Ovary (tissue), 3 donors: ENCODE measurements around the gene ACOT2.
"Not testable (repeated sequence)": the region's sequence is repeated elsewhere in the genome, so short reads cannot be mapped to it uniquely, and the experiment has no call there.

Experiments used
- EP300 ChIP-seq: sonication (generic); formaldehyde crosslinking; IDR thresholded peaks from one replicate; pipeline ENCODE4 v1.6.1; 2017; ENCODE audit warnings: antibody characterized with exemption
- POLR2A ChIP-seq: fragments of 450-650 bp; IDR thresholded peaks from one replicate; pipeline ENCODE4 v1.6.1; 2017; ENCODE audit warnings: antibody characterized with exemption, mild to moderate bottlenecking, moderate library complexity
- TF ChIP-seq, protein P1 (sequence below), 3 donors: fragments of 450-650 bp in 2 of 3; fragments of 200-600 bp in 1 of 3; IDR thresholded peaks; one replicate each; pipeline versions ENCODE4 v1.5.1 to v1.8.0; 2016 to 2022; ENCODE audit warnings: antibody characterized with exemption in 3 of 3, mild to moderate bottlenecking in 1 of 3
- donor health status: DM: no; HTN: no; CAD: no.

DNA sequence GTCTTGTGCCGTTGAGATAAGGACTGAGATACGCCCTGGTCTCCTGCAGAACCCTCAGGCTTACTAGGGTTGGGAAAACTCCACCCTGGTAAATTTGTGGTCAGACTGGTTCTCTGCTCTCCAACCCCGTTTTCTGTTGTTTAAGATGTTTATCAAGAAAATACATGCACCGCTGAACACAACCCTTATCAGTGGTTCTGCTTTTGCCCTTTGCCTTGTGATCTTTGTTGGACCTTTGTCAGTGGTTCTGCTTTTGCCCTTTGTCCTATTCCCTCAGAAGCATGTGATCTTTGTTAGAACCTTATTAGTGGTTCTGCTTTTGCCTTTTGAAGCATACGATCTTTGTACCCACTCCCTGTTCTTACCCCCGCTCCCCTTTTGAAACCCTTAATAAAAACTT, 6.3 kb upstream of the ACOT2 start:
- TF ChIP-seq, protein P1, sequence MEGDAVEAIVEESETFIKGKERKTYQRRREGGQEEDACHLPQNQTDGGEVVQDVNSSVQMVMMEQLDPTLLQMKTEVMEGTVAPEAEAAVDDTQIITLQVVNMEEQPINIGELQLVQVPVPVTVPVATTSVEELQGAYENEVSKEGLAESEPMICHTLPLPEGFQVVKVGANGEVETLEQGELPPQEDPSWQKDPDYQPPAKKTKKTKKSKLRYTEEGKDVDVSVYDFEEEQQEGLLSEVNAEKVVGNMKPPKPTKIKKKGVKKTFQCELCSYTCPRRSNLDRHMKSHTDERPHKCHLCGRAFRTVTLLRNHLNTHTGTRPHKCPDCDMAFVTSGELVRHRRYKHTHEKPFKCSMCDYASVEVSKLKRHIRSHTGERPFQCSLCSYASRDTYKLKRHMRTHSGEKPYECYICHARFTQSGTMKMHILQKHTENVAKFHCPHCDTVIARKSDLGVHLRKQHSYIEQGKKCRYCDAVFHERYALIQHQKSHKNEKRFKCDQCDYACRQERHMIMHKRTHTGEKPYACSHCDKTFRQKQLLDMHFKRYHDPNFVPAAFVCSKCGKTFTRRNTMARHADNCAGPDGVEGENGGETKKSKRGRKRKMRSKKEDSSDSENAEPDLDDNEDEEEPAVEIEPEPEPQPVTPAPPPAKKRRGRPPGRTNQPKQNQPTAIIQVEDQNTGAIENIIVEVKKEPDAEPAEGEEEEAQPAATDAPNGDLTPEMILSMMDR (IDR thresholded peaks at IDR 0.05) = not testable (repeated sequence)
- not testable (repeated sequence) for TF ChIP-seq POLR2A, EP300
